ENCODE results near the gene AKT3. TPM values are rescaled to one million over a fixed set of nuclear protein-coding genes. Genes with fewer than 3 reads are reported as not detected.

AKT3 gene
- total and polyA plus RNA-seq, 2 experiments from 2014 or later = 3.5 to 13.0 TPM

- no peaks in the 10 kb centered on the region for H3K79me2 ChIP-seq
- no peak overlapping the region for H3K27ac ChIP-seq
- DNase-seq (ENCODE audit: low spot score) = no peak
- no peaks in the 10 kb centered on the region for H3K36me3 ChIP-seq (replicated peaks; ENCODE audit: insufficient read depth, low read depth)
- H2AFZ ChIP-seq = no peak overlapping the region
- H3K9me3 ChIP-seq (ENCODE audit: low read depth) = no peaks in the 10 kb centered on the region
- no peaks in the 10 kb centered on the region for H3K9me2 ChIP-seq (replicated peaks; ENCODE audit: insufficient read depth)
- no peaks in the 10 kb centered on the region for H3K27me3 ChIP-seq
- no peaks in the 10 kb centered on the region for H3K4me1 ChIP-seq (ENCODE audit: insufficient read depth)
- 98% methylated on average over 4 of the region's 4 CpGs for WGBS (ENCODE audit: low lambda C conversion rate, missing lambda C conversion rate)
- TF ChIP-seq EZH2phosphoT487 (IDR thresholded peaks at IDR 0.05; ENCODE audit: low read depth, severe bottlenecking, unreplicated experiment) (no peak), CTCF (IDR thresholded peaks at IDR 0.05; ENCODE audit: poor library complexity) (no peak), EZH2 (IDR thresholded peaks at IDR 0.05; ENCODE audit: borderline replicate concordance) (no peak)
- H4K20me1 ChIP-seq (ENCODE audit: insufficient read depth, poor library complexity, severe bottlenecking) = no peaks in the 10 kb centered on the region
- no peak overlapping the region for H3K4me2 ChIP-seq
- H3K4me3 ChIP-seq = no peak overlapping the region
These were observed 388.3 kb downstream of the AKT3 start for GRCh38 chr1:243461700-243462099.

- H3K4me2 ChIP-seq = no peak overlapping the region
- no peak overlapping the region for H2AFZ ChIP-seq
- 94% methylated on average over 3 of the region's 3 CpGs for WGBS (ENCODE audit: low lambda C conversion rate, missing lambda C conversion rate)
- no peak overlapping the region for H3K27ac ChIP-seq
- TF ChIP-seq CTCF (IDR thresholded peaks at IDR 0.05; ENCODE audit: poor library complexity) (no peak), EZH2phosphoT487 (IDR thresholded peaks at IDR 0.05; ENCODE audit: low read depth, severe bottlenecking, unreplicated experiment) (no peak), EZH2 (IDR thresholded peaks at IDR 0.05; ENCODE audit: borderline replicate concordance) (no peak)
- no peak overlapping the region for H3K4me3 ChIP-seq
- H3K36me3 ChIP-seq (replicated peaks; ENCODE audit: insufficient read depth, low read depth) = no peaks in the 10 kb centered on the region
- no peak for DNase-seq (ENCODE audit: low spot score)
- H3K4me1 ChIP-seq (ENCODE audit: insufficient read depth) = no peaks in the 10 kb centered on the region
- H3K27me3 ChIP-seq = no peaks in the 10 kb centered on the region
- H3K9me3 ChIP-seq (ENCODE audit: low read depth) = no peaks in the 10 kb centered on the region
- no peaks in the 10 kb centered on the region for H3K9me2 ChIP-seq (replicated peaks; ENCODE audit: insufficient read depth)
- no peaks in the 10 kb centered on the region for H3K79me2 ChIP-seq
- no peaks in the 10 kb centered on the region for H4K20me1 ChIP-seq (ENCODE audit: insufficient read depth, poor library complexity, severe bottlenecking)
These were observed 391.0 kb downstream of the AKT3 start for GRCh38 chr1:243459059-243459458.

GRCh38 chr1:243457363-243457982, 392.6 kb downstream of the AKT3 start:
- no peak overlapping the region for H3K27ac ChIP-seq
- H3K4me2 ChIP-seq = no peak overlapping the region
- TF ChIP-seq EZH2 (IDR thresholded peaks at IDR 0.05; ENCODE audit: borderline replicate concordance) = no peak
- no peak for TF ChIP-seq CTCF (IDR thresholded peaks at IDR 0.05; ENCODE audit: poor library complexity)
- no peak for TF ChIP-seq EZH2phosphoT487 (IDR thresholded peaks at IDR 0.05; ENCODE audit: low read depth, severe bottlenecking, unreplicated experiment)

More at GRCh38 chr1:243457363-243457982, 392.6 kb downstream of the AKT3 start:
- Histone ChIP-seq H3K27me3 (no peaks in the 10 kb centered on the region), H3K9me3 (ENCODE audit: low read depth) (no peaks in the 10 kb centered on the region), H3K4me3 (no peak overlapping the region), H3K36me3 (replicated peaks; ENCODE audit: insufficient read depth, low read depth) (no peaks in the 10 kb centered on the region), H4K20me1 (ENCODE audit: insufficient read depth, poor library complexity, severe bottlenecking) (no peaks in the 10 kb centered on the region), H3K79me2 (no peaks in the 10 kb centered on the region), H3K9me2 (replicated peaks; ENCODE audit: insufficient read depth) (no peaks in the 10 kb centered on the region), H3K4me1 (ENCODE audit: insufficient read depth) (no peaks in the 10 kb centered on the region), H2AFZ (no peak overlapping the region)
- WGBS (ENCODE audit: low lambda C conversion rate, missing lambda C conversion rate) = 86% methylated on average over 9 of the region's 9 CpGs
- no peak for DNase-seq (ENCODE audit: low spot score)
